WTC11 (cell line): ENCODE measurements around the gene IL36RN. TPM values are rescaled to one million over a fixed set of nuclear protein-coding genes. Genes with fewer than 3 reads are reported as not detected.

ENCODE experiments used
- ATAC-seq: fragments of 200-7000 bp; cut with Tn5 transposase; 2 replicates; pipeline ENCODE4 v1.10.0; 2021; ENCODE audit warnings: mild to moderate bottlenecking, moderate library complexity
- CTCF ChIA-PET: fragments of 300-600 bp; sonication (Branson Sonifier 250); formaldehyde crosslinking; loops from one replicate; lab custom pipeline; 2021; ENCODE audit warnings: antibody characterized with exemption; lab: Charles Lee
- POLR2A ChIA-PET: fragments of 350-600 bp; sonication (Branson Sonifier 250); formaldehyde crosslinking; loops from one replicate; lab custom pipeline; 2021; ENCODE audit warnings: antibody characterized with exemption; lab: Charles Lee
- DNase-seq: peaks from one replicate; pipeline ENCODE4 v3.0.0; 2021; ENCODE audit warnings: low spot score
- H3K27ac Mint-ChIP-seq: 2 replicates; pipeline ENCODE4 v1.8.0; 2021; ENCODE audit warnings: mixed read lengths
- H3K27me3 Mint-ChIP-seq: 2 replicates; pipeline ENCODE4 v1.8.0; 2021; ENCODE audit warnings: low read depth, mild to moderate bottlenecking, moderate library complexity, mixed read lengths
- H3K36me3 Mint-ChIP-seq: 2 replicates; pipeline ENCODE4 v1.8.0; 2021; ENCODE audit warnings: mixed read lengths
- H3K4me1 Mint-ChIP-seq: 2 replicates; pipeline ENCODE4 v1.8.0; 2022; ENCODE audit warnings: mixed read lengths
- H3K4me3 Mint-ChIP-seq: 2 replicates; pipeline ENCODE4 v1.8.0; 2021; ENCODE audit warnings: mild to moderate bottlenecking, moderate library complexity, mixed read lengths
- H3K9me3 Mint-ChIP-seq: 2 replicates; pipeline ENCODE4 v1.8.0; 2021; ENCODE audit warnings: mixed read lengths
- EMX1 ChIP-seq: fragments of 250-450 bp; sonication (Bioruptor Pico); IDR thresholded peaks from 2 replicates; pipeline ENCODE4 v1.8.0; 2021; ENCODE audit warnings: mild to moderate bottlenecking
- ESRRA ChIP-seq: sonication (generic); formaldehyde crosslinking; IDR thresholded peaks from 2 replicates; pipeline ENCODE4 v1.8.1; 2022; ENCODE audit warnings: mild to moderate bottlenecking, missing genetic modification reagents, borderline replicate concordance
- FOXK1 ChIP-seq: sonication (generic); formaldehyde crosslinking; IDR thresholded peaks from 2 replicates; pipeline ENCODE4 v1.8.0; 2022; ENCODE audit warnings: mild to moderate bottlenecking, moderate library complexity, missing genetic modification reagents
- GRHL2 ChIP-seq: fragments of 250-450 bp; sonication (Bioruptor Pico); IDR thresholded peaks from 2 replicates; pipeline ENCODE4 v1.8.0; 2022; ENCODE audit warnings: mild to moderate bottlenecking, moderate library complexity; ENCODE audit not compliant: insufficient replicate concordance, severe bottlenecking
- GTF2I ChIP-seq: fragments of 250-450 bp; sonication (Bioruptor Pico); conservative IDR thresholded peaks from 2 replicates; pipeline ENCODE4 v1.4.0; 2021; ENCODE audit warnings: mild to moderate bottlenecking
- KAT7 ChIP-seq: sonication (generic); formaldehyde crosslinking; IDR thresholded peaks from 2 replicates; pipeline ENCODE4 v1.8.1; 2023; ENCODE audit warnings: missing genetic modification reagents, mild to moderate bottlenecking, borderline replicate concordance
- SMAD3 ChIP-seq: sonication (generic); formaldehyde crosslinking; IDR thresholded peaks from 2 replicates; pipeline ENCODE4 v1.8.0; 2022; ENCODE audit warnings: missing genetic modification reagents, mild to moderate bottlenecking, borderline replicate concordance
- SMAD4 ChIP-seq: sonication (generic); formaldehyde crosslinking; IDR thresholded peaks from 2 replicates; pipeline ENCODE4 v1.8.0; 2022; ENCODE audit warnings: mild to moderate bottlenecking, missing genetic modification reagents
- TEAD4 ChIP-seq: sonication (generic); formaldehyde crosslinking; IDR thresholded peaks from 2 replicates; pipeline ENCODE4 v1.8.0; 2022; ENCODE audit warnings: mild to moderate bottlenecking, missing genetic modification reagents
- TP53 ChIP-seq: sonication (generic); formaldehyde crosslinking; IDR thresholded peaks from 2 replicates; pipeline ENCODE4 v1.8.1; 2023; ENCODE audit warnings: mild to moderate bottlenecking, missing genetic modification reagents
- ZNF121 ChIP-seq: sonication (generic); formaldehyde crosslinking; IDR thresholded peaks from 2 replicates; pipeline ENCODE4 v1.8.0; 2023; ENCODE audit warnings: missing genetic modification reagents
- ZNF317 ChIP-seq: sonication (generic); formaldehyde crosslinking; IDR thresholded peaks from 2 replicates; pipeline ENCODE4 v1.8.1; 2023; ENCODE audit warnings: low read depth, mild to moderate bottlenecking, moderate library complexity, missing genetic modification reagents, borderline replicate concordance
- total RNA-seq: library from RNA; stranded (reverse); gene quantifications from 3 replicates; pipeline ENCODE4 v1.2.3, GENCODE V29; 2021
- TF ChIP-seq, protein P1 (sequence below): sonication (generic); formaldehyde crosslinking; IDR thresholded peaks from 2 replicates; pipeline ENCODE4 v1.8.1; 2023; ENCODE audit warnings: mild to moderate bottlenecking, missing genetic modification reagents
- TF ChIP-seq, protein P2 (sequence below): sonication (generic); formaldehyde crosslinking; IDR thresholded peaks from 2 replicates; pipeline ENCODE4 v1.8.1; 2023; ENCODE audit warnings: mild to moderate bottlenecking, missing genetic modification reagents, moderate library complexity
- TF ChIP-seq, protein P3 (sequence below): fragments of 250-450 bp; sonication (Bioruptor Pico); IDR thresholded peaks from 2 replicates; pipeline ENCODE4 v1.9.0; 2021; ENCODE audit warnings: mild to moderate bottlenecking, borderline replicate concordance
- TF ChIP-seq, protein P4 (sequence below): fragments of 250-450 bp; sonication (Bioruptor Pico); IDR thresholded peaks from 2 replicates; pipeline ENCODE4 v1.9.0; 2021; ENCODE audit warnings: mild to moderate bottlenecking
- TF ChIP-seq, protein P5 (sequence below): sonication (generic); formaldehyde crosslinking; IDR thresholded peaks from 2 replicates; pipeline ENCODE4 v1.8.0; 2022; ENCODE audit warnings: mild to moderate bottlenecking, missing genetic modification reagents
- TF ChIP-seq, protein P6 (sequence below): sonication (generic); formaldehyde crosslinking; IDR thresholded peaks from 2 replicates; pipeline ENCODE4 v1.8.0; 2022; ENCODE audit warnings: mild to moderate bottlenecking, missing genetic modification reagents
- TF ChIP-seq, protein P7 (sequence below): fragments of 250-450 bp; sonication (Bioruptor Pico); IDR thresholded peaks from 2 replicates; pipeline ENCODE4 v2.1.2; 2022; ENCODE audit warnings: mild to moderate bottlenecking, moderate library complexity

IL36RN gene
- total RNA-seq, 1 experiment from 2014 or later, result not detected

DNA sequence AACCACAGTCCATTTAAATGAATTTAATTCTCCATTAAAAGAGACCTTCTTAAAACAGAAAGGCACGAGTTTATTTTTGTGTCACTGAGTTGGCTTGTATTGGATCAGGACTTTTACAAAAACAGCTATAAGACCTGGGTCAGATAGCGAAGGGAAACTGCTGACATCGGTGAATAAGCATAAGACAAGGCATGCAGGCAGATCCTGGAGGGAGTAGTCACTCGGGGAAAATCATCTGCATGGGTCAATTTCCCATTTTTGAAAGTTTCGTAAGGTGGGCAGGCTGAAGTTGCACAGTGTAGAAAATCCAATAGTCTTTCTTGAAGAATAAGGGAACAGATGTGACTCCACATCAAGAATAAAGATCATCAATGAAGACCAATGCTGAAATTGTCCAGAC is 19.3 kb upstream of the IL36RN start (continued):
- TF ChIP-seq SMAD4 (CRISPR knock-in tag) (no peak), KAT7 (CRISPR knock-in tag) (no peak)
- TF ChIP-seq, protein P1, sequence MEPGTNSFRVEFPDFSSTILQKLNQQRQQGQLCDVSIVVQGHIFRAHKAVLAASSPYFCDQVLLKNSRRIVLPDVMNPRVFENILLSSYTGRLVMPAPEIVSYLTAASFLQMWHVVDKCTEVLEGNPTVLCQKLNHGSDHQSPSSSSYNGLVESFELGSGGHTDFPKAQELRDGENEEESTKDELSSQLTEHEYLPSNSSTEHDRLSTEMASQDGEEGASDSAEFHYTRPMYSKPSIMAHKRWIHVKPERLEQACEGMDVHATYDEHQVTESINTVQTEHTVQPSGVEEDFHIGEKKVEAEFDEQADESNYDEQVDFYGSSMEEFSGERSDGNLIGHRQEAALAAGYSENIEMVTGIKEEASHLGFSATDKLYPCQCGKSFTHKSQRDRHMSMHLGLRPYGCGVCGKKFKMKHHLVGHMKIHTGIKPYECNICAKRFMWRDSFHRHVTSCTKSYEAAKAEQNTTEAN (CRISPR knock-in tag), result no peak

DNA sequence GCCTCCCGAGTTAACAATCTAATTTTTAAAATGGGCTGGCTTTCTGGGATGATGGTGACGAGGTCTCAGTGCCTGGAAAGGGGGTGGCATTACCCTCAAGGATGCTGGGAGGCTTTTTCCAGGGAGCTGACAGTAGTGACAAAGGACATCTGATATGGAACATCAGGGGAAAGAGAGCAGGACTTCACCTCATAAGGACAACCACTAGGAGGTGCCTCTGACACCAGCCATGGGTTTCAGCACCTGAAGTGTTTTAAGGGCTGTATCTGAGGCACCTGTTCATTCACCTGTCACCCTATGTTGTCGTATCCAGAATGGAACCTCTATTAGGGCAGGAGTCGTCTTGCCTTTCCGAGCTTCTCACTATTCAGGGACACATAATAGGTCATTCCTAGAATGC is 17.1 kb upstream of the IL36RN start:
- no peak overlapping the region for H3K27ac Mint-ChIP-seq
- ATAC-seq (peak; percentile 85), DNase-seq (peak; percentile 22)
- peaks cover 9% of the 10 kb centered on the region for H3K27me3 Mint-ChIP-seq
- TF ChIP-seq ZNF317, result no peak
- TF ChIP-seq, protein P2, sequence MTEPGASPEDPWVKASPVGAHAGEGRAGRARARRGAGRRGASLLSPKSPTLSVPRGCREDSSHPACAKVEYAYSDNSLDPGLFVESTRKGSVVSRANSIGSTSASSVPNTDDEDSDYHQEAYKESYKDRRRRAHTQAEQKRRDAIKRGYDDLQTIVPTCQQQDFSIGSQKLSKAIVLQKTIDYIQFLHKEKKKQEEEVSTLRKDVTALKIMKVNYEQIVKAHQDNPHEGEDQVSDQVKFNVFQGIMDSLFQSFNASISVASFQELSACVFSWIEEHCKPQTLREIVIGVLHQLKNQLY (CRISPR knock-in tag), result no peak
- TF ChIP-seq, protein P3, sequence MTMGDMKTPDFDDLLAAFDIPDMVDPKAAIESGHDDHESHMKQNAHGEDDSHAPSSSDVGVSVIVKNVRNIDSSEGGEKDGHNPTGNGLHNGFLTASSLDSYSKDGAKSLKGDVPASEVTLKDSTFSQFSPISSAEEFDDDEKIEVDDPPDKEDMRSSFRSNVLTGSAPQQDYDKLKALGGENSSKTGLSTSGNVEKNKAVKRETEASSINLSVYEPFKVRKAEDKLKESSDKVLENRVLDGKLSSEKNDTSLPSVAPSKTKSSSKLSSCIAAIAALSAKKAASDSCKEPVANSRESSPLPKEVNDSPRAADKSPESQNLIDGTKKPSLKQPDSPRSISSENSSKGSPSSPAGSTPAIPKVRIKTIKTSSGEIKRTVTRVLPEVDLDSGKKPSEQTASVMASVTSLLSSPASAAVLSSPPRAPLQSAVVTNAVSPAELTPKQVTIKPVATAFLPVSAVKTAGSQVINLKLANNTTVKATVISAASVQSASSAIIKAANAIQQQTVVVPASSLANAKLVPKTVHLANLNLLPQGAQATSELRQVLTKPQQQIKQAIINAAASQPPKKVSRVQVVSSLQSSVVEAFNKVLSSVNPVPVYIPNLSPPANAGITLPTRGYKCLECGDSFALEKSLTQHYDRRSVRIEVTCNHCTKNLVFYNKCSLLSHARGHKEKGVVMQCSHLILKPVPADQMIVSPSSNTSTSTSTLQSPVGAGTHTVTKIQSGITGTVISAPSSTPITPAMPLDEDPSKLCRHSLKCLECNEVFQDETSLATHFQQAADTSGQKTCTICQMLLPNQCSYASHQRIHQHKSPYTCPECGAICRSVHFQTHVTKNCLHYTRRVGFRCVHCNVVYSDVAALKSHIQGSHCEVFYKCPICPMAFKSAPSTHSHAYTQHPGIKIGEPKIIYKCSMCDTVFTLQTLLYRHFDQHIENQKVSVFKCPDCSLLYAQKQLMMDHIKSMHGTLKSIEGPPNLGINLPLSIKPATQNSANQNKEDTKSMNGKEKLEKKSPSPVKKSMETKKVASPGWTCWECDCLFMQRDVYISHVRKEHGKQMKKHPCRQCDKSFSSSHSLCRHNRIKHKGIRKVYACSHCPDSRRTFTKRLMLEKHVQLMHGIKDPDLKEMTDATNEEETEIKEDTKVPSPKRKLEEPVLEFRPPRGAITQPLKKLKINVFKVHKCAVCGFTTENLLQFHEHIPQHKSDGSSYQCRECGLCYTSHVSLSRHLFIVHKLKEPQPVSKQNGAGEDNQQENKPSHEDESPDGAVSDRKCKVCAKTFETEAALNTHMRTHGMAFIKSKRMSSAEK (CRISPR knock-in tag), result no peak
- TF ChIP-seq TP53 (CRISPR knock-in tag), result no peak
- no peak for TF ChIP-seq SMAD3 (CRISPR knock-in tag)
- TF ChIP-seq, protein P4, sequence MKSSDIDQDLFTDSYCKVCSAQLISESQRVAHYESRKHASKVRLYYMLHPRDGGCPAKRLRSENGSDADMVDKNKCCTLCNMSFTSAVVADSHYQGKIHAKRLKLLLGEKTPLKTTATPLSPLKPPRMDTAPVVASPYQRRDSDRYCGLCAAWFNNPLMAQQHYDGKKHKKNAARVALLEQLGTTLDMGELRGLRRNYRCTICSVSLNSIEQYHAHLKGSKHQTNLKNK (CRISPR knock-in tag), result no peak
- TF ChIP-seq EMX1, result no peak
- CTCF ChIA-PET, result interaction anchor here (1.0 to 1.2 kb wide), 2 partner anchors 38 to 82 kb away, joined by 3 to 5 read pairs; no protein-coding TSS in a partner anchor
- POLR2A ChIA-PET, result no interaction called here
- H3K4me1 Mint-ChIP-seq, result no peaks in the 10 kb centered on the region
- H3K4me3 Mint-ChIP-seq, result no peak overlapping the region
- peaks cover 8% of the 10 kb centered on the region for H3K9me3 Mint-ChIP-seq
- H3K36me3 Mint-ChIP-seq, result no peaks in the 10 kb centered on the region

DNA sequence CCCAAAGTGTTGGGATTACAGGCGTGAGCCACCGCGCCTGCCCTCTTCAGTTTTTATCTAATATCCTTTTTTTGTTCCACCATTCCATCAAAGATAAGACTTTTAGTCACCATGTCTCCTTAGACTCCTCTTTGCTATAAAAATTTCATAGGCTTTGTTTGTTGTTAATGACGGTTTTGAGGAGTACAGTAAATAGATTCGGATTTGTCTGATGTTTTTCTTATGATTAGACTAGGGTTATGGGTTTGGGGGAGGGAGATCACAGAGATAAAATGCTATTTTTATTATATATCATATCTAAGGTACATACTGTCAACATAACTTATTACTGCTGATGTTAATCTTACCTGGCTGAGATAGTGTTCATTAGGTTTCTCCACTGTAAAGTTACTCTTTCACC is 12.5 kb upstream of the IL36RN start:
- POLR2A ChIA-PET, result no interaction called here
- Mint-ChIP-seq H3K9me3 (peaks cover 32% of the 10 kb centered on the region), H3K4me1 (no peaks in the 10 kb centered on the region), H3K4me3 (no peak overlapping the region), H3K27me3 (peaks cover 6% of the 10 kb centered on the region), H3K36me3 (peaks cover 4% of the 10 kb centered on the region), H3K27ac (no peak overlapping the region)
- CTCF ChIA-PET, result interaction anchor here (0.6 kb wide), 1 partner anchor 105 kb away, joined by 4 read pairs; no protein-coding TSS in a partner anchor
- DNase-seq, result no peak
- no peak for ATAC-seq
- TF ChIP-seq ESRRA, result no peak

DNA sequence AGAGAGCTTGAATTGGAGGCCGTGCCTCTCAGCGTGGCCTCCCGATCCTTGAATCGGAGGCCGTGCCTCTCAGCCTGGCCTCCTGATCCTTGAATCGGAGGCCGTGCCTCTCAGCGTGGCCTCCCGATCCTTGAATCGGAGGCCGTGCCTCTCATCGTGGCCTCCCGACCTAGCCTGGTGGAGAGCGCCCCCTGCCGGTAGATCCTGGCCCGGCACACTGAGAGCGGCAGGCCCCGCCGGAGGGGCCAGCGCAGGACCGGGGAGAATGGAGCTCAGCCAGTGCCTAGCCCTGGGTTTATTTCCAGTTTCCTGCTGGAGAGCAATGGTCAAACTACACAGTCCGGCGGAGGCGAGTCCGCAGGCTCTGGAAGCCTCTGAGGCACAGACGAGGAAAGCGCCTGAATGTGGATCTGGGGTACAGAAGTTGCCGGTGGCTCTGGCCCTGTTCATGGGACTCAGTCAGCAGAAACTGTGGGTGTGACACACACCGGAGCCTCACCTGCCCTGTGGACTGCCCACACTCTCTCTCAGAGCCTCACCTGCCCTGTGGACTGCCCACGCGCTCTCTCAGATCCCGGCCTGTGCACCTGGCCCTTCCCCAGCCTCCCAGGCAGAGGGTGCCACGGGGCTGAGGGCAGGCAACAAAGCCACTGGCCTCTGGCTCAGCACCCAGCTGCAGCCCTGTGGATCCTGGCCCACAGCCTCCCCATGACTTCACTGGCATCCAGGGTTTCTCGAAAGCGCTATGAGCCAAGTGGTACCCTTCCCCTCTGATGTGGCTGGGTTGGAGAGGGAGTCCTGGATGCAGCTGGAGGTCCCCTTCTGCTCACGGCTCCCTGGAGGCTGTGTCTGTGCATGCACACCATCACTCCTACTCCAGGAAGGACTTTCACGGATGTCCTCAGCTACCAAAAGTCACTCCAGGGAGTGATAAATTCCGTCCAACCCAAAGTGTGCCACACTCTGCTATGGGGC is 7.8 kb upstream of the IL36RN start:
- DNase-seq (no peak), ATAC-seq (no peak)
- ChIA-PET CTCF (no interaction called here), POLR2A (interaction anchor here (0.7 kb wide), 1 partner anchor 180 kb away, joined by 3 read pairs; no protein-coding TSS in a partner anchor)
- H3K9me3 Mint-ChIP-seq, result peaks cover 69% of the 10 kb centered on the region
- peaks cover 46% of the 10 kb centered on the region for H3K27me3 Mint-ChIP-seq
- no peak overlapping the region for H3K27ac Mint-ChIP-seq
- H3K4me3 Mint-ChIP-seq, result no peak overlapping the region
- no peaks in the 10 kb centered on the region for H3K4me1 Mint-ChIP-seq
- peaks cover 34% of the 10 kb centered on the region for H3K36me3 Mint-ChIP-seq
- TF ChIP-seq GTF2I (no peak), FOXK1 (CRISPR knock-in tag) (no peak), GRHL2 (CRISPR knock-in tag) (no peak), TEAD4 (CRISPR knock-in tag) (no peak), ZNF121 (CRISPR knock-in tag) (no peak)
- TF ChIP-seq, protein P5, sequence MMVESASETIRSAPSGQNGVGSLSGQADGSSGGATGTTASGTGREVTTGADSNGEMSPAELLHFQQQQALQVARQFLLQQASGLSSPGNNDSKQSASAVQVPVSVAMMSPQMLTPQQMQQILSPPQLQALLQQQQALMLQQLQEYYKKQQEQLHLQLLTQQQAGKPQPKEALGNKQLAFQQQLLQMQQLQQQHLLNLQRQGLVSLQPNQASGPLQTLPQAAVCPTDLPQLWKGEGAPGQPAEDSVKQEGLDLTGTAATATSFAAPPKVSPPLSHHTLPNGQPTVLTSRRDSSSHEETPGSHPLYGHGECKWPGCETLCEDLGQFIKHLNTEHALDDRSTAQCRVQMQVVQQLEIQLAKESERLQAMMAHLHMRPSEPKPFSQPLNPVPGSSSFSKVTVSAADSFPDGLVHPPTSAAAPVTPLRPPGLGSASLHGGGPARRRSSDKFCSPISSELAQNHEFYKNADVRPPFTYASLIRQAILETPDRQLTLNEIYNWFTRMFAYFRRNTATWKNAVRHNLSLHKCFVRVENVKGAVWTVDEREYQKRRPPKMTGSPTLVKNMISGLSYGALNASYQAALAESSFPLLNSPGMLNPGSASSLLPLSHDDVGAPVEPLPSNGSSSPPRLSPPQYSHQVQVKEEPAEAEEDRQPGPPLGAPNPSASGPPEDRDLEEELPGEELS (CRISPR knock-in tag), result no peak
- TF ChIP-seq, protein P6, sequence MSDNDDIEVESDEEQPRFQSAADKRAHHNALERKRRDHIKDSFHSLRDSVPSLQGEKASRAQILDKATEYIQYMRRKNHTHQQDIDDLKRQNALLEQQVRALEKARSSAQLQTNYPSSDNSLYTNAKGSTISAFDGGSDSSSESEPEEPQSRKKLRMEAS, result no peak
- TF ChIP-seq, protein P7, sequence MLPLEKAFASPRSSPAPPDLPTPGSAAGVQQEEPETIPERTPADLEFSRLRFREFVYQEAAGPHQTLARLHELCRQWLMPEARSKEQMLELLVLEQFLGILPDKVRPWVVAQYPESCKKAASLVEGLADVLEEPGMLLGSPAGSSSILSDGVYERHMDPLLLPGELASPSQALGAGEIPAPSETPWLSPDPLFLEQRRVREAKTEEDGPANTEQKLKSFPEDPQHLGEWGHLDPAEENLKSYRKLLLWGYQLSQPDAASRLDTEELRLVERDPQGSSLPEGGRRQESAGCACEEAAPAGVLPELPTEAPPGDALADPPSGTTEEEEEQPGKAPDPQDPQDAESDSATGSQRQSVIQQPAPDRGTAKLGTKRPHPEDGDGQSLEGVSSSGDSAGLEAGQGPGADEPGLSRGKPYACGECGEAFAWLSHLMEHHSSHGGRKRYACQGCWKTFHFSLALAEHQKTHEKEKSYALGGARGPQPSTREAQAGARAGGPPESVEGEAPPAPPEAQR (CRISPR knock-in tag), result no peak
